HCT116 (cell line): Measurements from ENCODE around the gene PDSS2. TPM values are rescaled to one million over a fixed set of nuclear protein-coding genes. Genes with fewer than 3 reads are reported as not detected.
A peak's percentile ranks its signal among the peaks of the same experiment; 100 is the strongest.

ENCODE experiments used
- ATAC-seq: fragments of 200-7000 bp; cut with Tn5 transposase; 2 replicates; pipeline ENCODE4 v1.9.1; 2020; ENCODE audit warnings: mild to moderate bottlenecking, moderate library complexity
- BruUV-seq: library from RNA; stranded (reverse); fragments of 400-500 nt; replicated peaks from 2 replicates; lab custom pipeline; 2021; lab: Mats Ljungman, UMichigan
- CTCF ChIA-PET: fragments of 300-600 bp; sonication (Branson Sonifier 250); formaldehyde crosslinking; loops from one replicate; lab custom pipeline; 2021; ENCODE audit warnings: antibody characterized with exemption; lab: Charles Lee
- POLR2A ChIA-PET: fragments of 300-600, 350-600 bp; sonication (Branson Sonifier 250); formaldehyde crosslinking; loops from one replicate; lab custom pipeline; 2021; ENCODE audit warnings: antibody characterized with exemption; lab: Charles Lee
- RAD21 ChIA-PET, 2 experiments: fragments of 300-600 bp; sonication (Branson Sonifier 250); formaldehyde crosslinking; loops; one replicate each; lab custom pipeline; 2023; ENCODE audit warnings: low total read pairs in 2 of 2; ENCODE audit not compliant: uncharacterized antibody in 2 of 2, unreplicated experiment in 2 of 2, low non-redundant PET in 1 of 2; lab: Charles Lee
- DNase-seq: peaks from one replicate; pipeline ENCODE4 v3.0.0-alpha.2; 2010; ENCODE audit warnings: low read depth, low spot score
- H2AFZ ChIP-seq: fragments of 200-600 bp; shearing (Covaris generic), sonication (generic); 2 replicates; pipeline ENCODE4 v1.6.1; 2017; ENCODE audit warnings: low read depth, mixed run types, mixed read lengths, antibody characterized with exemption, low read length; ENCODE audit not compliant: poor library complexity, severe bottlenecking
- H3K27ac ChIP-seq: 2 replicates; pipeline ENCODE4 v1.5.1; 2012; ENCODE audit warnings: low read depth, low read length
- H3K27me3 ChIP-seq: fragments of 200-600 bp; sonication (generic); 2 replicates; pipeline ENCODE4 v1.6.1; 2016; ENCODE audit warnings: mixed run types, low read length, mixed read lengths; ENCODE audit not compliant: insufficient read depth
- H3K36me3 ChIP-seq, 2 experiments: fragments of 200-500 bp in 1 of 2; fragments of 200-600 bp in 1 of 2; sonication (Bioruptor generic) in 1 of 2; sonication (generic) in 1 of 2; 2 replicates each; pipeline versions ENCODE4 v1.5.1 to v1.6.1; 2014 to 2016; ENCODE audit warnings: low read length in 2 of 2, inconsistent platforms in 1 of 2, mixed read lengths in 1 of 2, mixed run types in 1 of 2; ENCODE audit not compliant: insufficient read depth in 2 of 2, control insufficient read depth in 1 of 2
- H3K4me1 ChIP-seq, 2 experiments: fragments of 200-600 bp in 1 of 2; sonication (generic) in 1 of 2; 2 replicates each; pipeline versions ENCODE4 v1.5.1 to v1.6.1; 2012 to 2017; ENCODE audit warnings: low read length in 2 of 2, inconsistent platforms in 1 of 2, mild to moderate bottlenecking in 1 of 2, mixed read lengths in 1 of 2, mixed run types in 1 of 2, moderate library complexity in 1 of 2; ENCODE audit not compliant: insufficient read depth in 2 of 2, control insufficient read depth in 1 of 2
- H3K4me2 ChIP-seq: fragments of 200-600 bp; sonication (generic); 2 replicates; pipeline ENCODE4 v1.6.1; 2017; ENCODE audit warnings: mixed run types, low read length, mixed read lengths
- H3K4me3 ChIP-seq, 2 experiments: fragments of 200-600 bp in 1 of 2; sonication (generic) in 1 of 2; replicated peaks in 1 of 2; 2 replicates each; pipeline ENCODE4 v1.5.1; 2011 to 2016; ENCODE audit warnings: low read length in 2 of 2, control low read depth in 1 of 2, low read depth in 1 of 2, mild to moderate bottlenecking in 1 of 2, mixed read lengths in 1 of 2, mixed run types in 1 of 2
- H3K79me2 ChIP-seq: fragments of 200-600 bp; sonication (generic); 2 replicates; pipeline ENCODE4 v1.6.1; 2017; ENCODE audit warnings: mild to moderate bottlenecking, mixed run types, low read length, moderate library complexity, mixed read lengths; ENCODE audit not compliant: insufficient read depth
- H3K9ac ChIP-seq: fragments of 200-600 bp; sonication (generic); 2 replicates; pipeline ENCODE4 v1.6.1; 2016; ENCODE audit warnings: low read length, mixed read lengths
- H3K9me2 ChIP-seq: fragments of 200-600 bp; sonication (generic), shearing (Covaris generic); 2 replicates; pipeline ENCODE4 v1.6.1; 2017; ENCODE audit warnings: mixed run types, mild to moderate bottlenecking, moderate library complexity; ENCODE audit not compliant: insufficient read depth
- H3K9me3 ChIP-seq, 2 experiments: fragments of 200-500 bp in 1 of 2; fragments of 200-600 bp in 1 of 2; sonication (Bioruptor generic) in 1 of 2; sonication (generic) in 1 of 2; 2 replicates each; pipeline ENCODE4 v1.6.1; 2014 to 2017; ENCODE audit warnings: low read length in 2 of 2, mixed read lengths in 2 of 2, inconsistent platforms in 1 of 2, low read depth in 1 of 2, mild to moderate bottlenecking in 1 of 2, mixed run types in 1 of 2, moderate library complexity in 1 of 2; ENCODE audit not compliant: control insufficient read depth in 1 of 2, insufficient read depth in 1 of 2
- H4K20me1 ChIP-seq: fragments of 200-600 bp; sonication (generic), shearing (Covaris generic); 2 replicates; pipeline ENCODE4 v1.6.1; 2017; ENCODE audit warnings: mixed run types, mild to moderate bottlenecking, moderate library complexity; ENCODE audit not compliant: insufficient read depth
- ATF3 ChIP-seq: IDR thresholded peaks from 2 replicates; pipeline ENCODE4 v1.6.1; 2012
- CBX3 ChIP-seq: IDR thresholded peaks from 2 replicates; pipeline ENCODE4 v1.6.1; 2012; ENCODE audit warnings: low read depth
- CEBPB ChIP-seq: IDR thresholded peaks from 2 replicates; pipeline ENCODE4 v1.6.1; 2012; ENCODE audit warnings: low read depth
- CTCF ChIP-seq, 3 experiments: fragments of 200-600 bp in 1 of 3; sonication (generic) in 1 of 3; IDR thresholded peaks in 2 of 3; conservative IDR thresholded peaks in 1 of 3; 2 replicates each; pipeline ENCODE4 v1.5.1; 2012 to 2017; ENCODE audit warnings: low read depth in 2 of 3, low read length in 2 of 3, antibody characterized with exemption in 1 of 3, borderline replicate concordance in 1 of 3, control low read depth in 1 of 3, mild to moderate bottlenecking in 1 of 3, mixed read lengths in 1 of 3, mixed run types in 1 of 3, moderate library complexity in 1 of 3; ENCODE audit not compliant: insufficient read depth in 1 of 3
- EGR1 ChIP-seq: IDR thresholded peaks from 2 replicates; pipeline ENCODE4 v1.6.1; 2012; ENCODE audit warnings: low read depth
- ELF1 ChIP-seq: IDR thresholded peaks from 2 replicates; pipeline ENCODE4 v1.6.1; 2012; ENCODE audit warnings: low read depth, borderline replicate concordance
- EZH2 ChIP-seq: fragments of 200-600 bp; sonication (generic); IDR thresholded peaks from 2 replicates; pipeline ENCODE4 v1.6.1; 2017; ENCODE audit warnings: antibody characterized with exemption, mixed run types
- FOSL1 ChIP-seq: IDR thresholded peaks from 2 replicates; pipeline ENCODE4 v1.6.1; 2012; ENCODE audit warnings: low read depth
- MAX ChIP-seq: IDR thresholded peaks from 2 replicates; pipeline ENCODE4 v1.6.1; 2012
- POLR2A ChIP-seq: IDR thresholded peaks from 2 replicates; pipeline ENCODE4 v1.7.0; 2011; ENCODE audit warnings: borderline replicate concordance; ENCODE audit not compliant: insufficient read depth, insufficient read length; ENCODE audit errors: extremely low read depth
- RAD21 ChIP-seq: IDR thresholded peaks from 2 replicates; pipeline ENCODE4 v1.6.1; 2012; ENCODE audit warnings: low read depth, mild to moderate bottlenecking
- REST ChIP-seq: IDR thresholded peaks from 2 replicates; pipeline ENCODE4 v1.6.1; 2012; ENCODE audit warnings: low read depth
- SP1 ChIP-seq: IDR thresholded peaks from 2 replicates; pipeline ENCODE4 v1.6.1; 2012; ENCODE audit warnings: low read depth
- TCF7L2 ChIP-seq: IDR thresholded peaks from 2 replicates; pipeline ENCODE4 v1.7.0; 2011; ENCODE audit warnings: borderline replicate concordance, inconsistent platforms; ENCODE audit not compliant: insufficient read depth, insufficient read length; ENCODE audit errors: extremely low read depth
- YY1 ChIP-seq: IDR thresholded peaks from 2 replicates; pipeline ENCODE4 v1.6.1; 2011; ENCODE audit warnings: low read length, low read depth, moderate library complexity, mild to moderate bottlenecking; ENCODE audit not compliant: insufficient replicate concordance; ENCODE audit errors: extremely low read depth
- intact Hi-C: fragments of 100-400 bp; cut with micrococcal nuclease; formaldehyde crosslinking; loops from 2 replicates; pipeline ENCODE4 v1.10.0; 2022
- total RNA-seq: library from RNA; stranded (reverse); gene quantifications from one replicate; pipeline ENCODE4 v1.2.1, GENCODE V29; 2021; ENCODE audit not compliant: unreplicated experiment

Gene PDSS2
- total RNA-seq, 1 experiment from 2014 or later = 12.2 TPM

- BruUV-seq = no TSS peak
- intact Hi-C loops = no loop called here
- no peak for TF ChIP-seq YY1
- TF ChIP-seq EGR1 = no peak
- no peak for TF ChIP-seq POLR2A
- no peak for TF ChIP-seq CEBPB
- TF ChIP-seq TCF7L2 = no peak
- TF ChIP-seq CBX3 = no peak
- no peak for TF ChIP-seq FOSL1
- no peak for TF ChIP-seq EZH2
- peak; percentile 35; the same call in 1 of the 2 replicates for TF ChIP-seq RAD21
- no peak for TF ChIP-seq REST
- TF ChIP-seq CTCF (IDR thresholded peaks at IDR 0.05 in 2 of 3, conservative IDR thresholded peaks at IDR 0.05 in 1 of 3; ENCODE audit: borderline replicate concordance in 1 of 3, insufficient read depth in 1 of 3, low read depth in 2 of 3, low read length in 2 of 3) = peak; percentile 6 to 58 (median 55); a peak in 4 of 6 replicates
- no peak for TF ChIP-seq ELF1
- no peak for TF ChIP-seq MAX
- TF ChIP-seq SP1 = no peak
- TF ChIP-seq ATF3 = no peak
- ChIA-PET CTCF (interaction anchor here (1.0 kb wide), 1 partner anchor 114 kb away, joined by 3 read pairs; no protein-coding TSS in a partner anchor), POLR2A (no interaction called here), RAD21 (no interaction called here)
- Histone ChIP-seq H3K4me2 (no peak overlapping the region), H3K4me3 (no peak overlapping the region), H3K27ac (no peak overlapping the region), H2AFZ (no peak overlapping the region), H3K9me3 (no peaks in the 10 kb centered on the region), H4K20me1 (no peaks in the 10 kb centered on the region), H3K27me3 (no peaks in the 10 kb centered on the region), H3K9me2 (no peaks in the 10 kb centered on the region), H3K79me2 (peaks cover 15% of the 10 kb centered on the region), H3K9ac (no peak overlapping the region), H3K4me1 (no peaks in the 10 kb centered on the region), H3K36me3 (no peaks in the 10 kb centered on the region)
- DNase-seq (no peak), ATAC-seq (peak; percentile 84)
Measured at GRCh38 chr6:107418118-107418517, 41.2 kb downstream of the PDSS2 start.
